HG02588 (cell line): ENCODE data around the gene BMP2K.

Source experiments
- ATAC-seq: cut with Tn5 transposase; IDR thresholded peaks from one replicate; pipeline ENCODE4 v1.9.1; 2021; ENCODE audit warnings: mild to moderate bottlenecking, moderate library complexity; ENCODE audit not compliant: unreplicated experiment

Gene BMP2K

DNA sequence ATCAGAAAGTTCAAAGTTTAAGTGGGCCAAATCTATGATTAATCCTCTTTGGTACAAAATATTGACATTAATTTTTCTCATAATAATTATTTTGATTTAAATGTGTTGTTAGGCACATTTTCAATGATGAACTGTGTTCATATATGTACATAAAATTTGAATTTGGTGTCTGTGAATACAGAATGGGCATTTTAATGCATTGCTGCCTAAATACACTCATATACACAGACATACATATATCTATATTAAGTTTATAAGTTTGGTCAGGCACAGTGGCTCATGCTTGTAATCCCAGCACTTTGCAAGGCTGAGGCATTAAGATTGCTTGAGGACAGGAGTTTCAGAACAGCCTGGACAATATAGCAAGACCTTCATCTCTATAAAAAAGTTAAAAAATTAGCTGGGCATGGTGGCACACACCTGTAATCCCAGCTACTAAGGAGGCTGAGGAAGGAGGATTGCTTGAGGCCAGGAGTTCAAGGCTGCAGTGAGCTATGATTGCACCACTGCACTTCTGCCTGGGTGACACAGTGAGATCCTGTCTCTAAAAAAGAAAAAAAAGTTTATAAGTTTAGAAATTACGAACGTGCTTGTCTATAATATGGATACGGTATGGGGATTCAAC, 12.3 kb upstream of the BMP2K start:
- no peak for ATAC-seq

DNA sequence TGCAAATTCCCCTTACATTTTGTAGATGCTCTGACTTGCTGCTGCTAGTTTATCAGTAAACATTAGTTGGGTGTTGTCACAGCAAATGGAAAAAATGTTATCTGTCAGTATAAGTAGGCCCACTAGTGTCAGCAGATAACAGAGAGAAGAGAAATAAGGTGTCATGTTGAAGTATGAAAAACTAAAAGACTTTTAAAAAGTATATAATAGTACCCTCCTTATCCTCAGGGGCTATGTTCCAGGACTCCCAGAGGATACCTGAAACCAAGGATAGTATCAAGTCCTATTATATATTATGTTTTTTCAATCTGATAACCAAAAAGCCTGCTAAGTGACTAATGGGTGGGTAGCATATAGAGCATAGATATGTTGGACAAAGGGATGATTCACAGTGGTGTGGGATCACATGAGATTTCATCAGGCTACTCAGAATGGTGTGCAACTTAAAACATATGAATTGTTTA, 11.6 kb upstream of the BMP2K start:
- no peak for ATAC-seq

DNA sequence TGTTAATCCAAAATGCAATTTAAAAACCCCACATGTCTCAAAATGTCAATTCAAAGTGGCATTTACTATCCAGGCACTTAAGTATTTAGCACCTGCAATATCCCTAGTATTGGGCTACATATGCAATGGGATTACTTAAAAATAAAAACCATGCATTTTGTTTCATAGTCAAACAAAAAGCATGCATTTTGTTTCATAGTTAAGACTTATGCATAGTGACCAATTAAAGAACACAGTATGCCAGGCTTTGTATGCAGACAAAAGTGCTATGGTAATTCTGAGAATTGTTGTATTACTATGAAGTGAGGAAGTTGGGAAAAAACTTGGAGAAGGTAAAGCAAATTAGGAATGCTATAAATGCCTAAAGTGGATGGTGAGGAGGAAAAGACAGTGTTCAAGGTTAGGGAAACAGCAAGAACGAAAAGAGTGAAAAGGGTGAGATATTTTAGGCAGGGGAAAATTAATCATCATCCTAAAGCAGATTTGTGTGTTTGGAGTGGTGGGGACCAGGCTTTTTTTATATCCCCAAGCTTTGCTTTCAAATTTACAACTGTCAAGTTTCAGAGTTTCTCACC, 10.6 kb upstream of the BMP2K start:
- no peak for ATAC-seq

DNA sequence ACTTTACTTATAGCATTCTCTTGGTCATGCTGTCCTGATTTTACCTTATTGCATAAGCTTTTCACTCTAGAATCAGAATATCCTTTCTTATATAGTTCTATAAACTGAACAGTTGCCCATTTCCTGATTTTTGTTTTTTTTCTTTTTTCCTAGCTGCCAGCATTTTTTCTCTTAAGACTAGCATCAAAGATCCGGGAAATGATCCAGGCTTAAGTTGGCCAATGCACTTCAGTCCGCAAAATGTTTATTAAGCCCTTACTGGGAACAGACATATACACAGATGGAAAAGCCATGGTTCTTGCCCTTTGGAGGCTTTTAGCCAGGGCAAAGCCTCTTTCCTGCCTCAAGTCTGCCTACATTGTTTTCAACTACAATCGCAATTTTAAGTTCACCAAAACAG, 10.1 kb upstream of the BMP2K start:
- no peak for ATAC-seq

DNA sequence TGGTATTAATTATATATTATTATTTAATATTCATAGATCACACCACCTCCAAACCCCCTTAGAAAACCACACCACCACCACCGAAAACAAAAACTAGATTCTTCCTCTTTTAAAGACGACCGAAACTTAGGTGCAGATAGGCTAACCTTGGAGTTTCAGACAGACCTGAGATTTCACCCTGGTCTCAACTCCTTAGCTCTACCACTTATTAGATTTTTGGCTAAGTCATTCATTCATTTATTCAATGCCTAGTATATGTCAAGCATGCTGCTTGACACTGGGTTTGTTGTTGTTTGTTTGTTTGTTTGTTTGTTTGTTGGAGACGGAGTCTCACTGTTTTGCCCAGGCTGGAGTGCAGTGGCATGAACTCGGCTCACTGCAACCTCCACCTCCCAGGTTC, 9.5 kb upstream of the BMP2K start:
- peak; percentile 90 for ATAC-seq

DNA sequence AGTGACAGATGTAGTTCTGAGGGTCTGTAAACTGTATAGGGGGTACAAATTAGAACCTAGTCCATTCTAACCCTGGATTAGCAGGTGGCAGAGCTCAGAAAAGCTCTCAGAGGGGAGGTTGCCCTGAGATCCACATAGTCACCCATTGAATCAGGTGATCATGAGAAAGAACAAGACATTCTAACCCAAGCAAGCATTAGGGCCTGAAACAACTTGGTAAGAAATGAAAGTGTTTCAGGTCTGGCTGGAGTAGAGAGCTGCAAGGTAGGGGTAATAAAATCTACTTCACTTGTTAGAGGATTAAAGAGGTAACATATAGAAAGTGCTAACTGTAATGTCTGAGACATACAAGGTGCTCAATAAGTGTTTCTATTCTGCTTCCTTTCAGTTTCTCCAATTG, 8.8 kb upstream of the BMP2K start:
- ATAC-seq: peak; percentile 66

DNA sequence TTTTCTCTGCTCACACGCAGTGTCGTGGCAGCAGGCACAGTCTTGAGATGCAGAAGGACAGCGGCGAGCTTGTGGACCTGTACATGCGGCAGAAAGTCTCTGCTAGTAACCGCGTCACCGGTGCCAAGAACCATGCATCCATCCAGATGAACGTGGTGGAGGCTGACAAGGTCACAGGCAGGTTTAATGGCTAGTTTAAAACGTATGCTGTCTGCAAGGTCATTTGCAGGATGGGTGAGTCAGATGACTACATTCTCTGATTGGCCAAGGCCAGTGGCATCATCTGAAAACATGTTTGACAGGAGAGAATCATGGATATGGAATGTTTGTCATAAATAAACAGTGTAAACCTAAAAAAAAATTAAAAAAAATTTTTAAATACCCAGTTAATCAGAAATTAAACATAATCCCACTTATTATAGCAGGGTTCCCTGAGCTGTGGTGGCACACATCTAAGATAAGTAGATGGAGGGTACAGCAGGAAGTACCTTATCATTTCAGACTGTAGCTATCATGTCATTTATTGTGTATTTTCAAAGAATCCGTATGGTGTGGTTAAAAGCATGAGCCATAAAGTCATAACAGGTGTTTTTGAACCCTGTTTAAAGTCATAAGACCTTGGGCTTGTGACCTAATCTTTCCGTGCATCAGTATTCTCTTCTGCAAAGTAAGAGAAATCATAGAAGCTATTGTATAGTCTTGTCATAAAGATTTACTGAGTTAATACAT, 7.5 kb upstream of the BMP2K start:
- no peak for ATAC-seq

DNA sequence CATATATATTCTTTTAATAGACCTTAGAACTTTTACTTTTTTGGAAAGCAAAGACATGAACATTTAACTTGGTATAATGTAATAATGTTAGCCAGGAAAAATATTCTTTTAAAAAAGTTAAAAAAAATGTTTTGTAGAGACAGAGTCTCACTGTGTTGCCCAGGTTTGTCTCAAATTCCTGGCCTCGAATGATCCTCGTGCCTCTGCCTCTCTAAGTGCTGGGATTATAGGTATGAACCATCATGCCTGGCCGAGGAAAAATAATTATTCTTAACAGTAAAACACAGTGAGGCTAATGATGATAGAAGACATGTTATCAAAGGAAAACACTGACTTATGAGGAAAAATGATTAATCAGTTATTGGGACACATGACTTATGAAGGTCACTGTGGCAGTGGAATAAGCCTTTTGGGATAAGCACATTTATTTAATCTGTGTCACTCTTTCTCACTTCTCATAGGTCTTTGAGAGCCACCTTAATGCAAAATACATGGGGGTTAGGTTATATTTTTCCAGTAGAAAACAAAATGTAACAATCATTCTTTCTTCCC, 6.0 kb upstream of the BMP2K start:
- no peak for ATAC-seq

DNA sequence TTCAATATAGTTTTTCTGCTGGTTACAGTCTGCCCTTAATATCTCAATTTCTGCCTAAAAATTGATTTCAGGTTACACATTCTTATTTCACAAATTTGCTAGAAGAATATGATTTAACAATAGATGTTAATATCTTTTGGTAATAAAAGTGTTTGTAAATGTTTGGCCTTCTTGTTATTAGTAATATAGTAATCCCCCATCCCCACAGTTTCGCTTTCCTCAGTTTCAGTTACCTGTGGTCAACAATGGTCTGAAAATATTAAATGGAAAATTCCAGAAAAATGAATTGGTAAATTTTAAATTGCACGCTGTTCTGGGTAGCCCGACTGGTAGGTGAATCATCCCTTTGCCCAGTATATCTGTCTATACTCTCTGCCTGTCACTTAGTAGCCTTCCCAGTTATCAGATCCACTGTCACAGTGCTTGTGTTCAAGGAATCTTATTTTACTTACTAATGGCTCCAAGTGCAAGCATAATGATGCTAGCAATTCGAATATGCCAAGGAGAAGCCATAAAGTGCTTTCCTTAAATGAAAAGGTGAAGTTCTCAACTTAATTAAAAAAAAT, 3.5 kb upstream of the BMP2K start:
- ATAC-seq: no peak

DNA sequence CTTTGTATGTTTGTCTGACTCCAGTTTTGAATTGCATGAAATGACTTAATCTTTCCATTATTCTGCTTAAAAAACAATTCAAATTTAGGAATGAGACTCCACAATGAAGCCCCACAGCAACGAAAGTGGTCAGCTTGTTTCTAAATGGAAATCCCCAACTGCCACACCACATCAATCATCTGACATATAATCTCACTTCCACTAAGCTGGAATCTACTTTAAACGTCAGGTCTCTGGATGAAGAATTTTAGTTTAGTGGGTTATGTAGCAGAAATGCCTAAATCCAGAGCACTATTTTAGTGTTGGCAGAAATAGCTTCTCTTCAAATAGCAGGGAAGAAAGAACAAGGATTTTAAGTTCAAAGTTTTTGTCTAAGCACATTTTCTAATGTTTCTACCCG, 1.7 kb upstream of the BMP2K start:
- ATAC-seq: no peak

DNA sequence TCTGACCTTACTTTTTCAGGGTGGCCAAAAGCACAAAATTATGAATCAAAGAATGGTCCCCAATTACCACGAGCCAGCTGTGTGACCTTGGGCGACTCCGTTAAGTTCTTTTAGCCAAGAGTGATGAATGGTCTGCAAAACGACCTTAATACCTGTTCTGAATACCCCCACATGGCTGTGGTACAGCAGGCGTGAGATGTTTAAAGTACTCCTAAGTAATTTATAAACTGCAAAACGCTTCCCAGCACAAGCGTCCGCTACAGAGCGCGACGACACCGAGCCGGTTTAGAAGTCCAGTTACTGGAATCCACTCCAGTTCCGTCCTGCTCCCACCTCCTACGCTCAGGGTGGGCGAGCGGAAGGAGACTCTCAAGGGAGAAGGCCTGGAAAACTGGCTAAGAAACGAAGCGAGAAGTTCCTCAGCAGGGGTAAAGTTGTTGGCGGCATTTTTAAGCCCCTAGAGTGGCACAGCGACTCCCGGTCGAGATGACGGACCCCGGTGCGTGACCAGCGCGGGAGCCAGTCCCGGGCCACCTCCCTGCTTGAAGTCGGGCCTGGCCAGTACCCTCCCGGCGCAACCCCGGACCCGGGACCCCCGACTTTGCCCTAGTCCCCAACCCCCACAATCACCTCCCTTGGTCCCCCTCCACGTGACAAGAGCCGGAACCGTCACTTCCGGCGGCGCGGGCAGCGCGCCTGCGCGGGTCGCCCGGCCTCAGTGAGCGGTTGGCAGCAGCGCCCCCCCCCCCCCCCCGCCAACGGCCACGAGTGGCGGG, 659 bp upstream of the BMP2K start:
- peak; percentile 58 for ATAC-seq

DNA sequence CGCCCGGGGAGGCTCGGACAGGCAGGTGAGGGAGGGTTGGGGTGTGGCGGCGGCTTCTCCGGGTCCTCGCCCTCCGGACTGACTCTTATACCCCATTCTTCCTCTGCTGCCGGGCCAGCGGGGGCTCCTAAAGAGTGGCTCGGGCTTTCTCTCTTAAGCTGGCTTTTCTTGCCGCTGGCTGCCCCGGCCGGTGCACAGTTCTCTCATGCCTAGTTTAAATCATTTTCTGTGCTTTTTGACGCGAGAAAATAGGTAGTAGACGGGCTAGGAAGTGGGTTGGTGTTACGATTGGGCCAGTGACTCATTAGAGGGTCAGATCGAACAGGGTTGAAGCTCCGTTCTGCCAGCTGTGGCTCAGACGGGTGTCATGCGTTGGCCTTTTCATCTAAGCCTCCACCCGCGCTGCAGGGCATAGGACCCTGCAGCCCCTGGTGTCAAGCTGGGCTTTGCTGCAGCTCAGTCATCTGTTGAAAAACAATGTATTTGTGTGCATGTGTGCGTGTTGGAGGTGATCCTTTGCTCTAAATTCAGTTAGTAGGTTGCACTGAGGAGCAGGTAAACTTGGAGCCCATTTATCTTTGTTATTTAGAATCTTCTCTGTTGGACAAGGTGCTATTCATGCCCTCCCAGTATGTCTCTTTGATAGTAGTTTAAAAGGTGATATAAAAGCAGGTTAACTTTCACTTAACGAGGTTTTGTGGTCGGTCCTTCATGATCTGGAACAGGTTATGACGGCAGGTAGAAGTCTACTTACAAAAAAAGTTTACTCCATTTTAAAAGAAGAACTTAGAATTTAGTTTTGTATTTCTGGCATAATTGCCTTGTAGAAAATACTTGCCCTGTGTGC, 802 bp downstream of the BMP2K start:
- ATAC-seq: peak; percentile 29

DNA sequence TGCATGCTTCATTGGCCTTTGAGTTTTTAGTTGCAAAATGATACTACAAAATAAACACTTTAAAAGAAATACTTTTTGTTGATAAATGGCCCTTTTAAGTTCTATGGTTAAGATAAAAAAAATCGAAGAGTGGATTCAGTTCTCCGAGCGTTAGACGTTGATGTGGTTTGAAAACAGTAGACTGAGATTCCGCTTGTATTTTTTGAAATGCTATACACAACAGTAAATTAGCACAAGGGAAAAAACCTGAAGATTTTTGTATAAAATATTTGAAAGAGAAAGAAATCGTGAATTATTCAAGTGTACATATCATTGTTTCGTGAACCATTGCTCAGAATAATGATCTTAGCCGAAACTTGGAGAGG, 1.4 kb downstream of the BMP2K start:
- ATAC-seq: no peak

DNA sequence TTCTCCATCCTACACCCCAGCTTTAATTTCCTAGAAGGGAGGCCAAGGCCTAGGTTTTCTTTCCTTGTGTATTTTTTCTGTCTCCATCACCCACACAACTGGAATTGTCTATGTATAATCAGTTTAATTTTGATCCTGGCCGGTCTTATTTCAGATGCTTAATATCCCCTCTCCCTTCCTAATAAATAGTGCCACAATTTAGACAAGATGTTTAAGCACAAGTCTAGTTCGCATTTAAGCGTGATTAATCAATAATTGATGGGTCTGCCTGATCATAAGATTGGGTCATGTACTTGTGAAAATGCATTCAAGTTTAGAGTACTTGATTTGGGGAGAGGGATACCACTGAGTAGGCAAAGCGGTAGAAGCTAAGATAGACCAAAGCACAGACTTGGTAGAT, 2.4 kb downstream of the BMP2K start:
- ATAC-seq: no peak

DNA sequence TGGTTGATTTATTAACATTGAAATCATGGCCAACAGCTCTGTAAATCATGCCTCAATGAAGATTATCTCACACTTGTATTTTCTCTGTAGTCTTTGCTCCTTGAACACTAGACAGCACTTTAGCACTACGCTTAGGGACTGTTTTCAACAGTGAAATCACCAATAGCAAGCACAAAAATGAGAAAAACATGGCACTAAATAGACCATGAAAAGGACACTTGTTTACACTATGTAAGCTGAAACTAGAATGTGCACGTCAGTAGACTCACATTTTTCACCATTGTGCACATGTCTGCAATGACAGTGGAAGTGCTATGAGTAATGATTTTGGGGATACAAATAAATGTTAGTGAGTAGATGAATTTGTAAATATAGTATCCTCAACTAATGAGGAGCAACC, 3.1 kb downstream of the BMP2K start:
- ATAC-seq: no peak

DNA sequence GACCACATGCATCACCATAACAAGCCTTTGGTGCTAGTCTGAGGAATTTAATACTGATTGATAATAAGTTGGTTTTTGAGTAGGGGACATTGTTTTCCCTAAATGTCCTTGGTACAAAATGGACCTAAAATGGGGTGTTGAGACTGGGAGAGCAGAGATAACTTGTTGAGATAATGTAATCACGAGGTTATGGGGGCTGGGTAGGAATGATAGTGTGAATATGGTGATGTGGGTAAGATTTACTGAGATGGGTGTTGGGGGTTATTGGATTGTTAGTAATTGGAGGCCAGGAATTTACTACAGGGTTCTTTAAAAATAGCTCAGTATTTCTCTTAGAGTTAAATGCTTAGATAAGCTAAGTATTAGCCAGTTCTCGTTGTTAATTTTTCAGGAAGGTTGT, 3.9 kb downstream of the BMP2K start:
- ATAC-seq: no peak

DNA sequence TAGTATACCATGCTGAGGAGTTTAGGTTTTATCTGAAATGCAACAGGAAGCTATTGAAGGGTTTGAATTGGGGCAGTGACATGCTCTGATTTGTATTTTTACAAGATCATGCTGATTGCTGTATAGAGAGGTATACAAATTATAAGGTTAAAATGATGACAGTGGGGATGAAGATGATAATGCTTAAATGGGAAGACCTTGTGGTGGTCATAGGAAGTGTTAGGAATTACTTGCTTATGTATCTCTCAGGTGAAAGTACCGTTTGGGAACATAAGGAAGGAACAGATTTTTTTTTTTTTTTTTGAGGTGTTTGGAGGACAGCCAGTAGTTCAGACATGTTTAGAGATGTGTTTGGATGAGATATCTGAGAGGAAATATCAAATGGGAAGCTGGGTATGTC, 5.0 kb downstream of the BMP2K start:
- ATAC-seq: no peak

DNA sequence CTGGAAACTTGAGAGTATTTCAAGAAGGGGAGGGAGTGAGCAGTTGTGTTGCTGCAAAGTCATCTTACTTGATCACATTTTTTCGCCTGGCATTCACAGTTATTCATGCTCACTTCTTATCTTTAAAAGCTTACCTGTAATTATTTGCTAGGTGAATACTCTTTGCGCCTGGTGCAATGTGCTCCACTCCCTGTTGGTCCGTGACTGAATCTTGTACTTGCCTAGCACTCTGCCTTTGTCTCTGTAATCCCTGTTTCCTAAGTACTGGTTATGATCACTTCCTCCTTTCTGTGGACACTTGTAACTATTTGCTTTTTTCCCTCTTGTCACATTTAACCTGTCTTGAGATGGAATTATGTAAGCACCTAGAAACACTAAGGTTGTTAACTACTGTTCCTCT, 5.8 kb downstream of the BMP2K start:
- ATAC-seq: no peak

DNA sequence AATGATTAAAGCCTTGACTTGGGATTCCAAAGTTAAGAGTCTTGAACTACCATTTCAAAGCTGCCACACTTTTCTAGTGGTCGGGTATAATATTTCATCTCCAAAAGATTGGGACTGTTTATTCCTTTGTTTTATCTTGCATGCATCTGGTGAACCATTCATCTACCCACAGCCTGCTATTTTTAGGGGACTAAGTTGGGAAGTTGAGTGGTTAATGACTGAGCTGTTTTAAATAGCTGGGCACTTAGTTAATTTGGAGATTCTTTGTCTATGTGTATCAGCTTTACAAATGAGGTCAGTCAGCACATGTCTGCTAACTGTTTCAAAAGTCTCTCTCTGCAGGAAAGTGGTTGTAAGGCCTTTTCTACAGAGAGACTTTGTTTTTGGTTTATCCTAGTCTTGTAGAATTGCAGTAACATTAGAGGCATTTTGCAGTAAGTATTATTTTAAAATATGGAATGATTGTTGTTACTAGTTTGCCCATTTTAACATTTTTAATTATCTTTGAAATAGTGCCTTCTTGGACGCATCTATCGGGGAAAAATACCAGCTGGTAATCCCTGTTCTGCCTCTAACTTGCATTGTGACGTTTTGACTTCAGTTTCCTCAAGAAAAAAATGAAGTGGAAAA, 8.2 kb downstream of the BMP2K start:
- no peak for ATAC-seq
